HCT116 (cell line): ENCODE data around the gene TAF4B. TPM values are rescaled to one million over a fixed set of nuclear protein-coding genes. Genes with fewer than 3 reads are reported as not detected.

Experiments used
- ATAC-seq: fragments of 200-7000 bp; cut with Tn5 transposase; 2 replicates; pipeline ENCODE4 v1.9.1; 2020; ENCODE audit warnings: mild to moderate bottlenecking, moderate library complexity
- BruUV-seq: library from RNA; stranded (reverse); fragments of 400-500 nt; replicated peaks from 2 replicates; lab custom pipeline; 2021; lab: Mats Ljungman, UMichigan
- CTCF ChIA-PET: fragments of 300-600 bp; sonication (Branson Sonifier 250); formaldehyde crosslinking; loops from one replicate; lab custom pipeline; 2021; ENCODE audit warnings: antibody characterized with exemption; lab: Charles Lee
- POLR2A ChIA-PET: fragments of 300-600, 350-600 bp; sonication (Branson Sonifier 250); formaldehyde crosslinking; loops from one replicate; lab custom pipeline; 2021; ENCODE audit warnings: antibody characterized with exemption; lab: Charles Lee
- RAD21 ChIA-PET, 2 experiments: fragments of 300-600 bp; sonication (Branson Sonifier 250); formaldehyde crosslinking; loops; one replicate each; lab custom pipeline; 2023; ENCODE audit warnings: low total read pairs in 2 of 2; ENCODE audit not compliant: uncharacterized antibody in 2 of 2, unreplicated experiment in 2 of 2, low non-redundant PET in 1 of 2; lab: Charles Lee
- DNase-seq: peaks from one replicate; pipeline ENCODE4 v3.0.0-alpha.2; 2010; ENCODE audit warnings: low read depth, low spot score
- H2AFZ ChIP-seq: fragments of 200-600 bp; shearing (Covaris generic), sonication (generic); 2 replicates; pipeline ENCODE4 v1.6.1; 2017; ENCODE audit warnings: low read depth, mixed run types, mixed read lengths, antibody characterized with exemption, low read length; ENCODE audit not compliant: poor library complexity, severe bottlenecking
- H3K27ac ChIP-seq: 2 replicates; pipeline ENCODE4 v1.5.1; 2012; ENCODE audit warnings: low read depth, low read length
- H3K27me3 ChIP-seq: fragments of 200-600 bp; sonication (generic); 2 replicates; pipeline ENCODE4 v1.6.1; 2016; ENCODE audit warnings: mixed run types, low read length, mixed read lengths; ENCODE audit not compliant: insufficient read depth
- H3K36me3 ChIP-seq, 2 experiments: fragments of 200-500 bp in 1 of 2; fragments of 200-600 bp in 1 of 2; sonication (Bioruptor generic) in 1 of 2; sonication (generic) in 1 of 2; 2 replicates each; pipeline versions ENCODE4 v1.5.1 to v1.6.1; 2014 to 2016; ENCODE audit warnings: low read length in 2 of 2, inconsistent platforms in 1 of 2, mixed read lengths in 1 of 2, mixed run types in 1 of 2; ENCODE audit not compliant: insufficient read depth in 2 of 2, control insufficient read depth in 1 of 2
- H3K4me1 ChIP-seq, 2 experiments: fragments of 200-600 bp in 1 of 2; sonication (generic) in 1 of 2; 2 replicates each; pipeline versions ENCODE4 v1.5.1 to v1.6.1; 2012 to 2017; ENCODE audit warnings: low read length in 2 of 2, inconsistent platforms in 1 of 2, mild to moderate bottlenecking in 1 of 2, mixed read lengths in 1 of 2, mixed run types in 1 of 2, moderate library complexity in 1 of 2; ENCODE audit not compliant: insufficient read depth in 2 of 2, control insufficient read depth in 1 of 2
- H3K4me2 ChIP-seq: fragments of 200-600 bp; sonication (generic); 2 replicates; pipeline ENCODE4 v1.6.1; 2017; ENCODE audit warnings: mixed run types, low read length, mixed read lengths
- H3K4me3 ChIP-seq, 2 experiments: fragments of 200-600 bp in 1 of 2; sonication (generic) in 1 of 2; replicated peaks in 1 of 2; 2 replicates each; pipeline ENCODE4 v1.5.1; 2011 to 2016; ENCODE audit warnings: low read length in 2 of 2, control low read depth in 1 of 2, low read depth in 1 of 2, mild to moderate bottlenecking in 1 of 2, mixed read lengths in 1 of 2, mixed run types in 1 of 2
- H3K79me2 ChIP-seq: fragments of 200-600 bp; sonication (generic); 2 replicates; pipeline ENCODE4 v1.6.1; 2017; ENCODE audit warnings: mild to moderate bottlenecking, mixed run types, low read length, moderate library complexity, mixed read lengths; ENCODE audit not compliant: insufficient read depth
- H3K9ac ChIP-seq: fragments of 200-600 bp; sonication (generic); 2 replicates; pipeline ENCODE4 v1.6.1; 2016; ENCODE audit warnings: low read length, mixed read lengths
- H3K9me2 ChIP-seq: fragments of 200-600 bp; sonication (generic), shearing (Covaris generic); 2 replicates; pipeline ENCODE4 v1.6.1; 2017; ENCODE audit warnings: mixed run types, mild to moderate bottlenecking, moderate library complexity; ENCODE audit not compliant: insufficient read depth
- H3K9me3 ChIP-seq, 2 experiments: fragments of 200-500 bp in 1 of 2; fragments of 200-600 bp in 1 of 2; sonication (Bioruptor generic) in 1 of 2; sonication (generic) in 1 of 2; 2 replicates each; pipeline ENCODE4 v1.6.1; 2014 to 2017; ENCODE audit warnings: low read length in 2 of 2, mixed read lengths in 2 of 2, inconsistent platforms in 1 of 2, low read depth in 1 of 2, mild to moderate bottlenecking in 1 of 2, mixed run types in 1 of 2, moderate library complexity in 1 of 2; ENCODE audit not compliant: control insufficient read depth in 1 of 2, insufficient read depth in 1 of 2
- H4K20me1 ChIP-seq: fragments of 200-600 bp; sonication (generic), shearing (Covaris generic); 2 replicates; pipeline ENCODE4 v1.6.1; 2017; ENCODE audit warnings: mixed run types, mild to moderate bottlenecking, moderate library complexity; ENCODE audit not compliant: insufficient read depth
- ELF1 ChIP-seq: IDR thresholded peaks from 2 replicates; pipeline ENCODE4 v1.6.1; 2012; ENCODE audit warnings: low read depth, borderline replicate concordance
- EZH2 ChIP-seq: fragments of 200-600 bp; sonication (generic); IDR thresholded peaks from 2 replicates; pipeline ENCODE4 v1.6.1; 2017; ENCODE audit warnings: antibody characterized with exemption, mixed run types
- JUND ChIP-seq: IDR thresholded peaks from 2 replicates; pipeline ENCODE4 v1.6.1; 2012
- MAX ChIP-seq: IDR thresholded peaks from 2 replicates; pipeline ENCODE4 v1.6.1; 2012
- SIN3A ChIP-seq: IDR thresholded peaks from 2 replicates; pipeline ENCODE4 v1.6.1; 2012; ENCODE audit warnings: low read depth
- SP1 ChIP-seq: IDR thresholded peaks from 2 replicates; pipeline ENCODE4 v1.6.1; 2012; ENCODE audit warnings: low read depth
- SRF ChIP-seq: IDR thresholded peaks from 2 replicates; pipeline ENCODE4 v1.6.1; 2012; ENCODE audit warnings: low read depth
- YY1 ChIP-seq: IDR thresholded peaks from 2 replicates; pipeline ENCODE4 v1.6.1; 2011; ENCODE audit warnings: low read length, low read depth, moderate library complexity, mild to moderate bottlenecking; ENCODE audit not compliant: insufficient replicate concordance; ENCODE audit errors: extremely low read depth
- ZFX ChIP-seq: fragments of 450-650 bp; IDR thresholded peaks from 2 replicates; pipeline ENCODE4 v1.6.1; 2017
- ZNF274 ChIP-seq: fragments of 200-500 bp; sonication (Bioruptor generic); IDR thresholded peaks from 2 replicates; pipeline ENCODE4 v1.6.1; 2014; ENCODE audit warnings: mild to moderate bottlenecking, low read depth, low read length, inconsistent platforms
- intact Hi-C: fragments of 100-400 bp; cut with micrococcal nuclease; formaldehyde crosslinking; loops from 2 replicates; pipeline ENCODE4 v1.10.0; 2022
- total RNA-seq: library from RNA; stranded (reverse); gene quantifications from one replicate; pipeline ENCODE4 v1.2.1, GENCODE V29; 2021; ENCODE audit not compliant: unreplicated experiment
- TF ChIP-seq, protein P1 (sequence below), 3 experiments: fragments of 200-600 bp in 1 of 3; sonication (generic) in 1 of 3; IDR thresholded peaks in 2 of 3; conservative IDR thresholded peaks in 1 of 3; 2 replicates each; pipeline ENCODE4 v1.5.1; 2012 to 2017; ENCODE audit warnings: low read depth in 2 of 3, low read length in 2 of 3, antibody characterized with exemption in 1 of 3, borderline replicate concordance in 1 of 3, control low read depth in 1 of 3, mild to moderate bottlenecking in 1 of 3, mixed read lengths in 1 of 3, mixed run types in 1 of 3, moderate library complexity in 1 of 3; ENCODE audit not compliant: insufficient read depth in 1 of 3

The TAF4B gene
- total RNA-seq, 1 experiment from 2014 or later: 17.8 TPM

- DNase-seq (no peak), ATAC-seq (no peak)
- ChIA-PET RAD21 (no interaction called here), CTCF (interaction anchor here (1.5 kb wide), 1 partner anchor 263 kb away, joined by 3 read pairs; no protein-coding TSS in a partner anchor), POLR2A (no interaction called here)
- Histone ChIP-seq H3K36me3 (no peaks in the 10 kb centered on the region), H3K9ac (no peak overlapping the region), H4K20me1 (no peaks in the 10 kb centered on the region; the same call in 1 of the 2 replicates), H3K9me2 (no peaks in the 10 kb centered on the region), H3K4me1 (peaks cover 14 to 15% of the 10 kb centered on the region in 2 experiments), H3K4me2 (peak overlapping the region; percentile 48), H3K79me2 (no peaks in the 10 kb centered on the region), H3K4me3 (no peak overlapping the region), H3K27ac (no peak overlapping the region), H2AFZ (no peak overlapping the region), H3K27me3 (no peaks in the 10 kb centered on the region), H3K9me3 (no peaks in the 10 kb centered on the region)
- intact Hi-C loops: loop anchor here (10.0 kb wide), 6 partner anchors 268 to 618 kb away; no protein-coding TSS in a partner anchor
- TF ChIP-seq MAX: no peak
- no peak for TF ChIP-seq EZH2
- BruUV-seq: no TSS peak
Measured at GRCh38 chr18:26386441-26386840, 160.2 kb downstream of the TAF4B start.

GRCh38 chr18:26394047-26394654 is 167.9 kb downstream of the TAF4B start:
- intact Hi-C loops: no loop called here
- no peak for ATAC-seq
- no peak overlapping the region for H3K4me2 ChIP-seq
- RAD21 ChIA-PET: no interaction called here
- TF ChIP-seq ZNF274: no peak
- TF ChIP-seq SIN3A: no peak
- TF ChIP-seq SRF: no peak
- no peak for TF ChIP-seq SP1
- TF ChIP-seq MAX: no peak
- no peak for TF ChIP-seq YY1
- TF ChIP-seq JUND: no peak
- TF ChIP-seq, protein P1, sequence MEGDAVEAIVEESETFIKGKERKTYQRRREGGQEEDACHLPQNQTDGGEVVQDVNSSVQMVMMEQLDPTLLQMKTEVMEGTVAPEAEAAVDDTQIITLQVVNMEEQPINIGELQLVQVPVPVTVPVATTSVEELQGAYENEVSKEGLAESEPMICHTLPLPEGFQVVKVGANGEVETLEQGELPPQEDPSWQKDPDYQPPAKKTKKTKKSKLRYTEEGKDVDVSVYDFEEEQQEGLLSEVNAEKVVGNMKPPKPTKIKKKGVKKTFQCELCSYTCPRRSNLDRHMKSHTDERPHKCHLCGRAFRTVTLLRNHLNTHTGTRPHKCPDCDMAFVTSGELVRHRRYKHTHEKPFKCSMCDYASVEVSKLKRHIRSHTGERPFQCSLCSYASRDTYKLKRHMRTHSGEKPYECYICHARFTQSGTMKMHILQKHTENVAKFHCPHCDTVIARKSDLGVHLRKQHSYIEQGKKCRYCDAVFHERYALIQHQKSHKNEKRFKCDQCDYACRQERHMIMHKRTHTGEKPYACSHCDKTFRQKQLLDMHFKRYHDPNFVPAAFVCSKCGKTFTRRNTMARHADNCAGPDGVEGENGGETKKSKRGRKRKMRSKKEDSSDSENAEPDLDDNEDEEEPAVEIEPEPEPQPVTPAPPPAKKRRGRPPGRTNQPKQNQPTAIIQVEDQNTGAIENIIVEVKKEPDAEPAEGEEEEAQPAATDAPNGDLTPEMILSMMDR (IDR thresholded peaks at IDR 0.05 in 2 of 3, conservative IDR thresholded peaks at IDR 0.05 in 1 of 3; ENCODE audit: borderline replicate concordance in 1 of 3, insufficient read depth in 1 of 3, low read depth in 2 of 3, low read length in 2 of 3): no peak
- no peak for TF ChIP-seq ZFX
- TF ChIP-seq ELF1: no peak
- TF ChIP-seq, all 23 proteins: peak for 0
- Histone ChIP-seq H3K4me1 (no peaks in the 10 kb centered on the region), H3K36me3 (no peaks in the 10 kb centered on the region), H3K9me3 (no peaks in the 10 kb centered on the region), H3K4me3 (no peak overlapping the region), H3K9me2 (no peaks in the 10 kb centered on the region), H4K20me1 (no peaks in the 10 kb centered on the region; the same call in 1 of the 2 replicates), H3K79me2 (no peaks in the 10 kb centered on the region), H3K27me3 (no peaks in the 10 kb centered on the region), H3K9ac (no peak overlapping the region), H3K27ac (no peak overlapping the region), H2AFZ (no peak overlapping the region)
- no TSS peak for BruUV-seq
- no peak for DNase-seq
- CTCF ChIA-PET: interaction anchor here (2.2 kb wide), 1 partner anchor 10 kb away, joined by 7 read pairs; no protein-coding TSS in a partner anchor
- POLR2A ChIA-PET: no interaction called here
